Colon (tissue), 2 donors: ENCODE results near the gene STOM.
"Not testable (repeated sequence)": the region's sequence is repeated elsewhere in the genome, so short reads cannot be mapped to it uniquely, and the experiment has no call there.

Source experiments
- FAIRE-seq: peaks from 2 replicates; lab custom pipeline; 2012; peaks lifted over from hg19 to GRCh38; lab: Jason Lieb, UNC
- donor health status: control.
- donor health status: control.

The STOM gene

GRCh38 chr9:121300283-121301119 lies 69.5 kb downstream of the STOM start:
- no peak for FAIRE-seq

DNA sequence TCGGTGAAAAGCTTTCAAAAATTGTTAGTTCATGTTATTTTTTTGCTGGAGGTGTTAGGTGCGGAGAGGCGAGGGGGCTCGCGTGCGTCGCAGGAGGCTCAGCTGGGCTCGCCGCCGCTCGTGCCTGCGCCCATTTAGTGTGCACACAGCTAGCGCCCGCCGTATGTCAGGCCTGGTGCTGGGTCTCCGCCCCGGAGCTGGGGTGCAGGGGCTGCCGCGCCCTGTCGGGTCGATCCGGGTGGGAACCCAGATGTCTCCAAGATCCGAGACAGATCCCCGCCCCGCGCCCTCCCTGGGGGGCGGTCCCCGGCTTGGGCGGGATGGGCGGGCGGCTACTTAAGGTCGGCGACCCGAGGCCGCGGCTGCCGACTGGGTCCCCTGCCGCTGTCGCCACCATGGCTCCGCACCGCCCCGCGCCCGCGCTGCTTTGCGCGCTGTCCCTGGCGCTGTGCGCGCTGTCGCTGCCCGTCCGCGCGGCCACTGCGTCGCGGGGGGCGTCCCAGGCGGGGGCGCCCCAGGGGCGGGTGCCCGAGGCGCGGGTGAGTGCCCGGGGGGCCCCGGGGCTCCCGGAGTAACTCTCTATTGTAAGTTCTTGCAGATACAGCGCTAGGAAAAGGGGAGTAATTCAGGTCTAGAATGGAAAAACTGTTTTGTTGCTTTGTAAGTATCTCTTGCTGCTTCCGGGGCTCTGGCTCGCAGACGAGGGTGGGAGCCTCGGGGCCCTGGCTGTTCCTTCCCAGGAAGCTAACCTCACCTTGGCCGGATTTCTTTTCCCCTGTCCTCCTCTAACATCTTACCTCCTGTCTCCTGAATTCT lies 70.4 kb downstream of the STOM start:
- FAIRE-seq = no peak

DNA sequence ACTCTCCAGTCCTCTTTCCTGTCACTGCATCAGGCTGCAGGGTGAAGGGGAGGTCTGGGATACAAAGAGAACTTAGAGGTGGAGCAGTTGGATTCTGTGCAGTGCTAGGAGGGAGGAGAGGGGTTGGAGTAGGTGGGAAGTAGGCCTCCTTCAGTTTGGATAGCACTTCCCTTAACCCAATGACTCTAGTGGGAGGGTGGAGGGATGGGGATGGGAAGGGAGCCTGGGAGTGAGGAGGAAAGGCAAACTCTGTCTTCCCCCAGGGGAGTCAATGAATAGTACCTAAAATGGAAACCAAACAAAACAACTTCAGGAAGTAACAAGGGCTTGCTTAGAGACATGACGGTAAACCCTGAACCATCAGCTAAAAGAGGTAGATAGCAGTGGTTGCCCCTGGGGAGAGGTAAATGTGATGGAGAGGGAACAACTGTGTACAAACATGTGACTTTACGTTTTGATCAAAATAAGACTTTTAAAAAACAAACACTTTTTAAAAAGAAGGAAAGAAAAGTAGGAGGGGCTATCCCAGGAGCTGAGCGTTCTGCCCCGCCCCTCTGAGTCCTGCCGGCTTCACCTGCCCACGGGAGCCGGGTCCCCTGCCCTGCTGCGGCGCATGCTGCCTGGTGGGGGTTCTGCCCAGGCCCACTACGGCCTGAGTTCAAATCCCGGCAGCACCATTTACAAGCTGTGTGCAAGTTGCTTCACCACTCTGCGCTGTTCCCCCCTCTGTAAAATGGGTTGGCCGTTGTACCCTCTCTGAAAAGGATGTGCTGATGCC lies 71.2 kb downstream of the STOM start:
- no peak for FAIRE-seq

- no peak for FAIRE-seq
Observed at GRCh38 chr9:121298016-121298538, 72.0 kb downstream of the STOM start.

GRCh38 chr9:121297389-121297788 lies 72.7 kb downstream of the STOM start:
- no peak for FAIRE-seq

DNA sequence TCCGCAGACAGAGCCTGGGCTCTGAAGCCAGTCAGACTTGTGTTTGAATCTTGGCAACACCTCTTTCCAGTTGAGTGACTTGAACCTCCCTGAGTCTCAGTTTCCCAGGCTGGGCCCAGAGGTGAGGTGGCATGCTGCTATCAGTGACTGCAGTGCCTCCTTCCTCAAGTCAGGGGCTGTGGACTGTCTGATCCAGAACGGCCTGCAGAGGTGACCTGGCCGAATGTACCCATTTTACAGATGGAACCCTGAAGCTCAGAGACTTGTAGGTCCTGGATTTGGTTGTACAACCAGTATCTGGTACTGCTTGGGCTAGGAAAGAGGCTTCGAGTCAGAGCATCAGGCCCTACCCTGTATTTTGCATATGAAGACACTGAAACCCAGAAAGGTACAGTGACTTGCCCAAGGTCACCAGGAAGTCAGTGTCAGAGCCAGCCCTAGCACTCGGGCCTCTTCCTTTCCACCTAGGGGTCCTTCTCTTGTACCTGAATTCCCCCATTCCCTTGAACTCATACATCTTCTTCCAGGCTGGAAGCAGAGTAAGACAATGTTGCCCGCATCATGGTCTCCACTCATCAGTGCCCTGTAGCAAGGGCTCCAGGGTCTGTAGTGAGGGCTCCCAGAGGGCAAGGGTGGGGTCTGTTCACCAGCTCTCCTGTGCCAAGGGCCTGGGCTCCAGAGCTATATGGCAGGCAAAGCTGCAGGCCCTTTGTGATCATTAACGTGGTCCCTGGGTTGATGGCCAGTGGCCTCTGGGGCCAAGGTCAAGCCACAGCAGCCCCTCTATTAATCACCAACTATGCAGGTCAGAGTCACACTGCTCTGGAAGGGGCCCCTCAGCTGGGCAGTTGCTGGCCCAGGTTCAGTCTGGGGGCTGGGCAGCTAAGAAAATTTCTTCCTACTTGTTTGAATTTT lies 73.6 kb downstream of the STOM start:
- FAIRE-seq = no peak

DNA sequence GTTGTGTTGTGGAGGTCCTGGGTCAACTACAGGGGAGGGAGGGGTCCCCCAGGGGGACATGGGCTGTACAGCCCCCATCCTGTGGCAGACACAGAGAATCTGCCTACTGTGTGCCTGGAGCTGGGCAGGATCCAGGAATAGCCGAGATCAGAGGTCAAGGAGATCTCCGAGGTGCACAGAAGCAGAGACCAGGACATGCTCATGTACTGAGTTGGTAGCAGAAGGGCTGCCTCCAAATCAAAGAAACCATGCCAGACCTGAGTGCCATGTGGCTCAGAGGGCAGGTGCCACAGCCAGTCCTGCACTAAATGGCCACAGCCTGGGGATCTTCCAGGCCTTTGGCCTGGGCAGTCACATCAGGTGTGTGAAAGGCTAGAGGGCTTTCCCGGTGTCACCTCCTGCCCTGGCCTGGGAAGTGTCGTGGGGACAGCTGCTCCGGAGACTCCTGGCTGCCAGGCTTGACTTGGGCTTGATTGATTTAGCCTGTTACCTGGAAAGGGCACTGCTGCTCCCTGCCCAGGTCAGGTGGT lies 74.3 kb downstream of the STOM start:
- FAIRE-seq = no peak

- no peak for FAIRE-seq
Observed at GRCh38 chr9:121294866-121295661, 75.0 kb downstream of the STOM start.

- no peak for FAIRE-seq
Observed at GRCh38 chr9:121294151-121294743, 75.8 kb downstream of the STOM start.

- no peak for FAIRE-seq
Observed at GRCh38 chr9:121292801-121293241, 77.2 kb downstream of the STOM start.

DNA sequence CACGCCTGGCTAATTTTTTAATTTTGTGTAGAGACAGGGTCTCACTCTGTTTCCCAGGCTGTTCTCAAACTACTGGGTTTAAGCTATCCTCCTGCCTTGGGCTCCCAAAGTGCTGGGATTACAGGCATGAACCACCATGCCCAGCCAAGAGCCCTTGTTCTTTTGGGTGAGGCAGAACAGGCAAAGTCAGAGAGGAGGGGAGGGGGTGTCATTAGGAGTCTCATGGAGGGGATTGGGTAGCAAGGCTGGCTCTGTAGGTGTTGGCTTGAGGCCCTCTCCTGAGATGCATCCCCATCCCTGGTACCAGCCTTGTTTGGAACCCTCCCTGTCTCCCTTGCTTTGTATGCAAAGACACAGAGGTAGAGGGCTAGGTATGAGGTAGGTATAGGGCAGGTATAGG lies 78.0 kb downstream of the STOM start:
- no peak for FAIRE-seq

- not testable (repeated sequence) for FAIRE-seq
Observed at GRCh38 chr9:121291536-121291935, 78.5 kb downstream of the STOM start.

GRCh38 chr9:121289772-121290370 lies 80.2 kb downstream of the STOM start:
- no peak for FAIRE-seq

DNA sequence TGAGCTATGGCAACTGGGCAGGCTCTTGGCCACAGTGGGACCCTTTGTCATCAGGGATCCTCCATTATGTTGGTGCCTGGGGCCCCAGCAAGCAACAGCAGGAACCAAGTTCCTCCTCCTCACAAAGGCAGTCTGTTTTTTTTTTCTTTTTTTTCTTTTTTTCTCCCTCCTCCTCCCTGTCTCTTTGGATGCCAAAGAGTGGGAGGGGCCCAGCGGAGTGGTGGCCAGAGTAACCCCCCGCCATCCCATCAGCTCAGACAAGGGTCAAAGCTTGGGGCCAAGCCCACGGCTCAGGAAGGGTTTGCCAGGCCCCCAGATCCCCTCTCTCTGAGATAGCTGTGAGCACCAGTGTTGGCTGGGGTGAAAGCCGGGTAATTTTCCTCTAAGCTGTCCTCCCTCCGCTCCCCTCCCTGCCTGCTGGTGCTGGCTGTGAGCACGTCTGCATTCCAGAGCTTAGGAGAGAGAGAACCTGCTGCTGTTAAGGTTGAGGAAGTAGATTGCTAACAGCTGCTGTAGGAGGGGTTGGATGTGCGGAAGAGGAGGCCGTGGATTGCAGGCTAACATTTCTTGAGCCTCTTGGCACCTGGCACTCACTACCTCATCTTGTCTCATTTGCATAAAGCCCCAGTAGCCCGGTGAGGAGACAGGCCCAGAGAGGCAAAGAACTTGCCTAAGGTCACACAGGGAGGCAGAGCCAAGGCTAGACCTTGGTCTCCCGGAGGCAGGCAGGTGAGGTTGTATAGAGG lies 80.9 kb downstream of the STOM start:
- no peak for FAIRE-seq
